K562 (cell line): Measurements from ENCODE around the gene STK4. TPM values are rescaled to one million over a fixed set of nuclear protein-coding genes. Genes with fewer than 3 reads are reported as not detected.
A peak's percentile ranks its signal among the peaks of the same experiment; 100 is the strongest.

Experiments
- ATAC-seq: fragments of 200-7000 bp; cut with Tn5 transposase; 3 replicates; pipeline ENCODE4 v1.9.1; 2020; ENCODE audit warnings: moderate library complexity
- BruUV-seq: library from RNA; stranded (reverse); fragments of 400-500 nt; replicated peaks from 2 replicates; lab custom pipeline; 2021; lab: Mats Ljungman, UMichigan
- CTCF ChIA-PET: fragments of 300-600 bp; formaldehyde crosslinking; extraction: SDS; loops from one replicate; lab custom pipeline; 2021; ENCODE audit warnings: low intra/inter-chr PET ratio; lab: Yijun Ruan, JAX
- POLR2A ChIA-PET: fragments of 300-600, 350-650 bp; sonication (Branson Sonifier 250); formaldehyde crosslinking; extraction: SDS; loops from one replicate; lab custom pipeline; 2021; ENCODE audit warnings: antibody characterized with exemption, inconsistent platforms; lab: Yijun Ruan, JAX
- DNase-seq, 4 experiments: peaks; one replicate each; pipeline versions ENCODE4 v3.0.0 to v3.0.0-alpha.2; 2011 to 2018; ENCODE audit warnings: low spot score in 3 of 4, mixed read lengths in 3 of 4; ENCODE audit errors: extremely low read depth in 1 of 4
- FAIRE-seq: peaks from 2 replicates; lab custom pipeline; 2011; peaks lifted over from hg19 to GRCh38; lab: Jason Lieb, UNC
- H2AFZ ChIP-seq: 2 replicates; pipeline ENCODE4 v1.6.0; 2011; ENCODE audit warnings: low read depth, low read length, control low read depth, inconsistent platforms
- H3K27ac ChIP-seq: fragments of 200-600 bp; 3 replicates; pipeline ENCODE4 v1.8.0; 2011; ENCODE audit warnings: low read depth, mild to moderate bottlenecking, control low read depth, inconsistent platforms, low read length, moderate library complexity, mixed read lengths; ENCODE audit errors: extremely low read depth
- H3K27me3 ChIP-seq, 2 experiments: fragments of 300-600 bp in 1 of 2; 2 replicates in 1 of 2; 3 replicates in 1 of 2; pipeline versions ENCODE4 v1.6.0 to v1.8.0; 2011; ENCODE audit warnings: inconsistent platforms in 2 of 2, low read length in 2 of 2, mild to moderate bottlenecking in 1 of 2, mixed read lengths in 1 of 2, moderate library complexity in 1 of 2; ENCODE audit not compliant: control insufficient read depth in 2 of 2, insufficient read depth in 2 of 2
- H3K36me3 ChIP-seq: fragments of 300-600 bp; 3 replicates; pipeline ENCODE4 v1.8.0; 2011; ENCODE audit warnings: mild to moderate bottlenecking, low read length, inconsistent platforms; ENCODE audit not compliant: control insufficient read depth, insufficient read depth
- H3K4me1 ChIP-seq, 2 experiments: fragments of 200-600 bp in 1 of 2; replicated peaks in 1 of 2; 2 replicates in 1 of 2; 3 replicates in 1 of 2; pipeline versions ENCODE4 v1.5.1 to v1.8.0; 2011; ENCODE audit warnings: inconsistent platforms in 2 of 2, low read length in 2 of 2, mild to moderate bottlenecking in 1 of 2, mixed read lengths in 1 of 2, moderate library complexity in 1 of 2; ENCODE audit not compliant: control insufficient read depth in 2 of 2, insufficient read depth in 2 of 2
- H3K4me2 ChIP-seq: 2 replicates; pipeline ENCODE4 v1.6.1; 2011; ENCODE audit warnings: low read length, control low read depth, inconsistent platforms, mixed read lengths; ENCODE audit not compliant: insufficient read depth
- H3K4me3 ChIP-seq: fragments of 200-600 bp; sonication (generic), shearing (Covaris generic); 2 replicates; pipeline ENCODE4 v1.5.1; 2016; ENCODE audit warnings: control low read depth, inconsistent platforms
- H3K79me2 ChIP-seq: fragments of 200-600 bp; 3 replicates; pipeline ENCODE4 v1.8.0; 2011; ENCODE audit warnings: low read length, inconsistent platforms; ENCODE audit not compliant: control insufficient read depth, insufficient read depth
- H3K9ac ChIP-seq, 2 experiments: 2 replicates each; pipeline versions ENCODE4 v1.6.0 to v1.6.1; 2011; ENCODE audit warnings: low read depth in 2 of 2, low read length in 2 of 2, control low read depth in 1 of 2, inconsistent platforms in 1 of 2, mild to moderate bottlenecking in 1 of 2, mixed read lengths in 1 of 2; ENCODE audit not compliant: insufficient read depth in 1 of 2
- H3K9me1 ChIP-seq: one replicate; pipeline ENCODE4 v1.6.0; 2011; ENCODE audit warnings: inconsistent platforms, mild to moderate bottlenecking, low read length, moderate library complexity; ENCODE audit not compliant: control insufficient read depth, insufficient read depth
- H3K9me3 ChIP-seq: replicated peaks from 2 replicates; pipeline ENCODE4 v1.5.1; 2011; ENCODE audit warnings: low read depth, low read length, inconsistent platforms; ENCODE audit not compliant: control insufficient read depth, insufficient read depth
- H4K20me1 ChIP-seq: replicated peaks from 2 replicates; pipeline ENCODE4 v1.6.1; 2011; ENCODE audit warnings: low read length, inconsistent platforms, mixed read lengths; ENCODE audit not compliant: control insufficient read depth, insufficient read depth
- ATF3 ChIP-seq, 2 experiments: fragments of 450-650 bp in 1 of 2; sonication (generic) in 1 of 2; formaldehyde crosslinking in 1 of 2; IDR thresholded peaks in 1 of 2; conservative IDR thresholded peaks in 1 of 2; 2 replicates each; pipeline versions ENCODE4 v1.6.1 to v1.8.1; 2016 to 2023; ENCODE audit warnings: mild to moderate bottlenecking in 2 of 2, moderate library complexity in 2 of 2, inconsistent platforms in 1 of 2, missing genetic modification reagents in 1 of 2
- DMBX1 ChIP-seq: fragments of 250-450 bp; sonication (Bioruptor Pico); IDR thresholded peaks from 2 replicates; pipeline ENCODE4 v1.8.0; 2022; ENCODE audit warnings: inconsistent platforms, mild to moderate bottlenecking, moderate library complexity, borderline replicate concordance
- ERF ChIP-seq: fragments of 450-650 bp; formaldehyde crosslinking; IDR thresholded peaks from 2 replicates; pipeline ENCODE4 v1.4.0; 2020; ENCODE audit warnings: mild to moderate bottlenecking, mixed read lengths
- FOS ChIP-seq: IDR thresholded peaks from 3 replicates; pipeline ENCODE4 v1.6.1; 2011; ENCODE audit not compliant: insufficient read length; ENCODE audit errors: extremely low read depth
- GABPB2 ChIP-seq: fragments of 250-450 bp; sonication (Bioruptor Pico); conservative IDR thresholded peaks from 2 replicates; pipeline ENCODE4 v1.5.1; 2021; ENCODE audit warnings: mild to moderate bottlenecking
- POLR2AphosphoS2 ChIP-seq: IDR thresholded peaks from 2 replicates; pipeline ENCODE4 v1.6.1; 2012; ENCODE audit warnings: low read length, improper control_type of control experiment
- RREB1 ChIP-seq: fragments of 250-450 bp; sonication (Bioruptor Pico); IDR thresholded peaks from 2 replicates; pipeline ENCODE4 v1.4.0; 2020
- SMAD4 ChIP-seq: fragments of 250-450 bp; sonication (Bioruptor Pico); conservative IDR thresholded peaks from 2 replicates; pipeline ENCODE4 v1.8.0; 2021; ENCODE audit warnings: inconsistent platforms, mild to moderate bottlenecking, moderate library complexity
- ZBTB12 ChIP-seq: fragments of 250-450 bp; sonication (Bioruptor Pico); IDR thresholded peaks from 2 replicates; pipeline ENCODE4 v1.4.0; 2020
- WGBS: fragments of 100-300 bp; shearing (Covaris generic); methylation state at CpG from one replicate; pipeline ENCODE4 v1.1.6; 2016; ENCODE audit warnings: low coverage, mixed read lengths; ENCODE audit not compliant: insufficient coverage; ENCODE audit errors: missing lambda C conversion rate; 5-methylcytosine and 5-hydroxymethylcytosine counted together
- in situ Hi-C: fragments of 300-500 bp; cut with MboI; formaldehyde crosslinking; loops from 4 replicates; pipeline ENCODE4 v1.15.0; 2018; ENCODE audit warnings: inconsistent platforms, mixed read lengths
- intact Hi-C: fragments of 100-400 bp; cut with micrococcal nuclease; formaldehyde crosslinking; loops from 2 replicates; pipeline ENCODE4 v1.14.2; 2022
- polyA plus RNA-seq, 8 experiments: library from polyadenylated mRNA; depleted of rRNA in 4 of 8; stranded (reverse) in 5 of 8; unstranded in 3 of 8; fragments of >200 nt; fragmentation: Nextera tagmentation in 2 of 8; fragmentation: Illumina TruSeq in 1 of 8; extraction: Ambion mirVana in 2 of 8; extraction: Trizol in 1 of 8; gene quantifications; 2 replicates each; pipeline versions ENCODE4 v1.2.1 to v1.2.3, GENCODE V29; 2011 to 2014; ENCODE audit warnings: inconsistent platforms in 1 of 8, missing spikeins in 1 of 8
- total RNA-seq, 7 experiments: library from RNA; depleted of rRNA in 6 of 7; stranded (reverse); fragments of >200 nt in 6 of 7; fragmentation: Illumina TruSeq in 2 of 7; extraction: Trizol in 2 of 7; gene quantifications; 2 replicates each; pipeline versions ENCODE4 v1.2.1 to v1.2.3, GENCODE V29; 2011 to 2021; ENCODE audit warnings: low replicate concordance in 1 of 7
- TF ChIP-seq, protein P1 (sequence below): sonication (generic); formaldehyde crosslinking; IDR thresholded peaks from 2 replicates; pipeline ENCODE4 v1.8.0; 2023; ENCODE audit warnings: mild to moderate bottlenecking, missing genetic modification reagents
- TF ChIP-seq, protein P2 (sequence below): sonication (generic); formaldehyde crosslinking; IDR thresholded peaks from 2 replicates; pipeline ENCODE4 v1.9.0; 2022; ENCODE audit warnings: mild to moderate bottlenecking, missing genetic modification reagents

The STK4 gene
- total and polyA plus RNA-seq, 9 of the 15 experiments (the other 6 are each of a cell fraction or from before 2014, with no cell fraction given) = 11.9 to 30.6 (median 22.2) TPM

DNA sequence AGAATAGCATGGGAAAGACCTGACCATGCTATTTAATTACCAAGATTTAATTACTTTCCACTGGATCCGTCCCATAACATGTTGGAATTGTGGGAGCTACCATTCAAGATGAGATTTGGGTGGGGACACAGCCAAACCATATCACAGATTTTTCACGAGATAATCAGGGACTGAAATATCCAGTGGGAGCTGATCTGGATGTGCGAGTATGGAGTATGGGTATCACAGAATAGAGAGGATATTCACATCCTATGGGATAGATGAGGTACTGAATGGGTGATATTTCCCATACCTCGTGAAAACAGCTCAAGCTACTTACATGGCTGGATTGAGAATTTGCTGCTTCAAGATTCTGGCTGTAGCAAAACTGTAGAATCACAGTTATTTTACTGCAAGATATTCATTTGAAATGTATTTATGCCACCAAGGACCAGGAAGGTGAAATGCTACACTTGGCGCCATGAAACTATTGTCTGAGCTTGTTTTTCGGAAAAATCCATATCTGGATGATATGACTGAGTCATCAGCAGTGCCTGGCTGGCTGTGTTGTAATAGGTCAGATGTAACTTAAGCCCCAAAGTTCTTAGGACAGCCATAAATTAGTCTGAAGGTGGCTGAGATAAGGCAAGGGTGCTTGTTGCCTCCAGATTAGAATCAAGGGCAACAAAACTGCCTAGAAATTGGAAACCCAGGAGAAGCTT, 104.8 kb downstream of the STK4 start:
- Histone ChIP-seq H3K9ac (no peak overlapping the region), H3K79me2 (no peaks in the 10 kb centered on the region), H4K20me1 (0 out of 2 replicates have a peak, but pooled peaks cover 7% of the 10 kb centered on the region), H3K9me1 (no peaks in the 10 kb centered on the region), H3K27ac (no peak overlapping the region), H3K4me2 (peak overlapping the region; percentile 53; the same call in 1 of the 2 replicates), H3K36me3 (peaks cover 26% of the 10 kb centered on the region), H3K9me3 (no peaks in the 10 kb centered on the region), H2AFZ (no peak overlapping the region), H3K27me3 (no peaks in the 10 kb centered on the region), H3K4me3 (no peak overlapping the region), H3K4me1 (peaks cover 2 to 15% of the 10 kb centered on the region in 2 experiments; a peak in 4 of 5 replicates)
- FAIRE-seq = peak; percentile 96
- peak; percentile 86 for ATAC-seq
- CTCF ChIA-PET = no interaction called here
- POLR2A ChIA-PET = interaction anchor here (0.6 to 1.4 kb wide), 6 partner anchors 11 to 254 kb away, joined by 3 to 6 read pairs (median 4); no protein-coding TSS in a partner anchor
- WGBS = 26% methylated on average over 6 of the region's 6 CpGs
- in situ Hi-C loops (no loop called here), intact Hi-C loops (no loop called here)
- BruUV-seq = no TSS peak
- DNase-seq = peak; percentile 46 to 80 (median 64)
- TF ChIP-seq, protein P1, sequence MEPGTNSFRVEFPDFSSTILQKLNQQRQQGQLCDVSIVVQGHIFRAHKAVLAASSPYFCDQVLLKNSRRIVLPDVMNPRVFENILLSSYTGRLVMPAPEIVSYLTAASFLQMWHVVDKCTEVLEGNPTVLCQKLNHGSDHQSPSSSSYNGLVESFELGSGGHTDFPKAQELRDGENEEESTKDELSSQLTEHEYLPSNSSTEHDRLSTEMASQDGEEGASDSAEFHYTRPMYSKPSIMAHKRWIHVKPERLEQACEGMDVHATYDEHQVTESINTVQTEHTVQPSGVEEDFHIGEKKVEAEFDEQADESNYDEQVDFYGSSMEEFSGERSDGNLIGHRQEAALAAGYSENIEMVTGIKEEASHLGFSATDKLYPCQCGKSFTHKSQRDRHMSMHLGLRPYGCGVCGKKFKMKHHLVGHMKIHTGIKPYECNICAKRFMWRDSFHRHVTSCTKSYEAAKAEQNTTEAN (CRISPR knock-in tag) = no peak
- no peak for TF ChIP-seq GABPB2 (CRISPR knock-in tag)
- TF ChIP-seq, protein P2, sequence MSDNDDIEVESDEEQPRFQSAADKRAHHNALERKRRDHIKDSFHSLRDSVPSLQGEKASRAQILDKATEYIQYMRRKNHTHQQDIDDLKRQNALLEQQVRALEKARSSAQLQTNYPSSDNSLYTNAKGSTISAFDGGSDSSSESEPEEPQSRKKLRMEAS (CRISPR knock-in tag) = no peak
- TF ChIP-seq ATF3 (IDR thresholded peaks at IDR 0.05) = peak; percentile 96
- TF ChIP-seq ATF3 (CRISPR knock-in tag; conservative IDR thresholded peaks at IDR 0.05) = peak; percentile 83; the same call in 1 of the 2 replicates
- peak; percentile 68 for TF ChIP-seq FOS
- TF ChIP-seq ERF = no peak
- no peak for TF ChIP-seq RREB1
- TF ChIP-seq SMAD4 (CRISPR knock-in tag) = peak; percentile 78
- no peak for TF ChIP-seq POLR2AphosphoS2
- no peak for TF ChIP-seq ZBTB12 (CRISPR knock-in tag)
- TF ChIP-seq DMBX1 = no peak
